Stimulated activated CD4-positive, alpha-beta T cell treated with anti-CD3 and anti-CD28 coated beads, TNF-alpha, amount 100 ng/mL, for 24 hours (primary cell): Measurements from ENCODE around the gene CLCN2.

ENCODE experiments used
- DNase-seq, 3 experiments: peaks; one replicate each; pipeline ENCODE4 v3.0.0-alpha.2; 2020; ENCODE audit warnings: low read depth in 3 of 3

Gene CLCN2

GRCh38 chr3:184360070-184360928 is 1.1 kb downstream of the CLCN2 start:
- no peak for DNase-seq

GRCh38 chr3:184359610-184360009 is 1.8 kb downstream of the CLCN2 start:
- no peak for DNase-seq

GRCh38 chr3:184358921-184359350 is 2.5 kb downstream of the CLCN2 start:
- DNase-seq, result no peak

GRCh38 chr3:184358124-184358767 is 3.2 kb downstream of the CLCN2 start:
- no peak for DNase-seq

GRCh38 chr3:184357248-184358123 is 3.9 kb downstream of the CLCN2 start:
- DNase-seq, result no peak

GRCh38 chr3:184355261-184356040 is 6.0 kb downstream of the CLCN2 start:
- DNase-seq, result no peak

- no peak for DNase-seq
Measured at GRCh38 chr3:184354754-184355153, 6.7 kb downstream of the CLCN2 start.

GRCh38 chr3:184354121-184354728 is 7.2 kb downstream of the CLCN2 start:
- peak in 2 of 3 experiments; percentile 36 to 64 for DNase-seq

GRCh38 chr3:184353546-184353941 is 7.9 kb downstream of the CLCN2 start:
- no peak for DNase-seq

- DNase-seq, result no peak
Measured at GRCh38 chr3:184352897-184353545, 8.4 kb downstream of the CLCN2 start.

- no peak for DNase-seq
Measured at GRCh38 chr3:184352149-184352785, 9.1 kb downstream of the CLCN2 start.

GRCh38 chr3:184351511-184352148 is 9.8 kb downstream of the CLCN2 start:
- DNase-seq, result no peak

GRCh38 chr3:184350618-184351017 is 10.8 kb downstream of the CLCN2 start:
- DNase-seq, result no peak

GRCh38 chr3:184349563-184350470 is 11.6 kb downstream of the CLCN2 start:
- DNase-seq, result no peak

GRCh38 chr3:184348057-184348382 is 13.4 kb downstream of the CLCN2 start:
- no peak for DNase-seq

GRCh38 chr3:184347321-184348056 is 13.9 kb downstream of the CLCN2 start:
- DNase-seq, result no peak

- DNase-seq, result no peak
Measured at GRCh38 chr3:184346480-184347190, 14.8 kb downstream of the CLCN2 start.
